VCaP (cell line): ENCODE data around the gene FKBP6.
"Not testable (repeated sequence)": the region's sequence is repeated elsewhere in the genome, so short reads cannot be mapped to it uniquely, and the experiment has no call there.

Source experiments
- H3K27ac ChIP-seq: fragments of 450-650 bp; 2 replicates; pipeline ENCODE4 v1.5.1; 2017
- TF ChIP-seq, protein P1 (sequence below): fragments of 450-650 bp; conservative IDR thresholded peaks from 2 replicates; pipeline ENCODE4 v1.5.1; 2017; ENCODE audit warnings: mild to moderate bottlenecking, moderate library complexity

The FKBP6 gene

DNA sequence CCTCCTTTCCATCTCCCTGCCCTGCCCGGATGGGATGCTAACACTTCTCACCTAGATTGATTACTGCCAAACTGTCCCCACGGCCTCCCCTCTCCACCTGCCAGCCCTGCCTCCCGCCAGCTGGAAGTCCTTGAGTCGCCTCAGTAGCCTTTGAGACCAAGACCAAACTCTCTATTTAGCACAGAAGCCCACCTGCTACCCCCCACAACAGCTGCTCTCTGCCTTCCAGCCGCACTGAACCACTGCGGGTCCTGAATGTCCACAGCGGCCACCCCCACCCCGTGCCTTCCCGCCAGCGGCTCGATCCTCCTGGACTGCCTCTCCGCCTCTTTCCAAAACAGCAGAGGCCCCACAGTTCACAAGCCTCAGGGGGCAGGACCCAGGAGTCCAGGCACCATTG is 39.0 kb downstream of the FKBP6 start:
- no peak overlapping the region for H3K27ac ChIP-seq
- TF ChIP-seq, protein P1, sequence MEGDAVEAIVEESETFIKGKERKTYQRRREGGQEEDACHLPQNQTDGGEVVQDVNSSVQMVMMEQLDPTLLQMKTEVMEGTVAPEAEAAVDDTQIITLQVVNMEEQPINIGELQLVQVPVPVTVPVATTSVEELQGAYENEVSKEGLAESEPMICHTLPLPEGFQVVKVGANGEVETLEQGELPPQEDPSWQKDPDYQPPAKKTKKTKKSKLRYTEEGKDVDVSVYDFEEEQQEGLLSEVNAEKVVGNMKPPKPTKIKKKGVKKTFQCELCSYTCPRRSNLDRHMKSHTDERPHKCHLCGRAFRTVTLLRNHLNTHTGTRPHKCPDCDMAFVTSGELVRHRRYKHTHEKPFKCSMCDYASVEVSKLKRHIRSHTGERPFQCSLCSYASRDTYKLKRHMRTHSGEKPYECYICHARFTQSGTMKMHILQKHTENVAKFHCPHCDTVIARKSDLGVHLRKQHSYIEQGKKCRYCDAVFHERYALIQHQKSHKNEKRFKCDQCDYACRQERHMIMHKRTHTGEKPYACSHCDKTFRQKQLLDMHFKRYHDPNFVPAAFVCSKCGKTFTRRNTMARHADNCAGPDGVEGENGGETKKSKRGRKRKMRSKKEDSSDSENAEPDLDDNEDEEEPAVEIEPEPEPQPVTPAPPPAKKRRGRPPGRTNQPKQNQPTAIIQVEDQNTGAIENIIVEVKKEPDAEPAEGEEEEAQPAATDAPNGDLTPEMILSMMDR: no peak

DNA sequence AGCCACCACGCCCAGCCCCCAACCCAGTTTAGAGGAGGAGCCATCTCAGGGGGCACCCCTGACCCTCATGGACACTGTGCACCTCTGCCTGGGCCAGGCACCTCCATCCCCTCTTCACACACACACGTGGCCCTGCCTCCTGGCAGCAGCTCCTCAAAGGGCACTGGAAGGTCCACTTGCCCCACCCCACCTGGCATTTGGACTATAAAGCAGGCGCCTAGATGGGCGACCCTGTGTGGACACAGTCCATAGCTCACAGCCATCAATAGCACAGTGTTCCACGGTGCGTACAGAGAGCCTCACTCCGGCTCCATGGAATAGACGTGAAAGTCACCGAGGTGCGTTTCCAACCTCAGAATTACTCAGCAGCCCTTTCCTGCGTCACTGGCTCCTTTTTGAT is 41.0 kb downstream of the FKBP6 start:
- TF ChIP-seq, protein P1: no peak
- no peak overlapping the region for H3K27ac ChIP-seq

DNA sequence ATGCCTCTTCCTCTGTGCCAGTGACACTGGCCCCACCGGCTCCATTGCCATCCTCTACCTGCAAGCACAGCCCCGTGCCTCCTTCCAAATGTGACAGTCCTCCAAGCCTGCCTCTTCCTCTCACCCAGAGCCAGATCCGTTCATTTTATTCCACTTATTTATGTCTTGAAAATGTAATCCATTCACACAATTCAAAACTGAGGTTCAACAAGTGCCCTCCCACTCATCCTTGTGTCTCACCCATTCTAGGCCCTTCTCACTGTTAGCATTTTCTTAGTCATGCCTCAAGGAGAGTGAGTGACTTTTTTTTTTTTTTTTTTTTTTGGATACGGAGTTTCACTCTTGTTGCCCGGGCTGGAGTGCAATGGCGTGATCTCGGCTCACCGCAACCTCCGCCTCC is 41.7 kb downstream of the FKBP6 start:
- H3K27ac ChIP-seq: no peak overlapping the region
- TF ChIP-seq, protein P1: no peak

DNA sequence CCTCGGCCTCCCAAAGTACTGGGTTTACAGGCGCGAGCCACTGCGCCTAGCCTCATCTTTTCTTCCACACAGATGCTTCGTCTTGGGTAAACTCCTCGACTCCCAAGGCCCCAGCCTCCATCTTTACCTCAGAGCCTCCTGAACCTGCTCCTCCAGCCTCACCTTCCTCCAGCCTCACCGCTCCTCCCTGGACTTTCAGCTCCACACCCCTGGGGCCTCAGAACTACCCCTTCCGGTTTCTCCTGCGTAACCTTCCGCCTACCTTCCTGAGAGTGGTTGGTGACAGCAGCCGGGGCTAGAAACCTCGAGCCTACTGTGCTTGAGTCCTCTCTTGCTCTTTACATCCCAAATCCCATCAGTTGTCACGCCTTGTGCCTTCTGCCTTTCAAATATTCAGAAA is 45.8 kb downstream of the FKBP6 start:
- TF ChIP-seq, protein P1: no peak
- no peak overlapping the region for H3K27ac ChIP-seq

DNA sequence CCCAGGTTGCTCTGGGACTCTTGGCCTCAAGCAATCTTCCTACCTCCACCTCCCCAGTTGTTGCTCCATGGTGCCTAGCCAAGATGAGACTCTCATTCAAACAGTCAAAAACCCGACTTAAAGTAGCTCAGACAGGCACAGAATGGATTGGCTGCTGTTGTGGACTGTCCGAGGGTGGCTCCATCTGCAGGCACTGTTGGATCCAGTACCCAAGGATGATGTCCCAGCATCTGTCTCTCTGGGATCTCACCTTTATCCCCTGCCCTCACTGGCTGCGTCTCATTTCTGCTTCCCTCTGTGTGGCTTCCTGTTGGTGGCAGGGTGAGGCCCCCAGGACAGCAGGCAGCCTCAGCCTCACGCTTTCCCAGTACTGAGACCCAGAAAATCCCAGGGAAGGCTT is 48.3 kb downstream of the FKBP6 start:
- H3K27ac ChIP-seq: not testable (repeated sequence)

DNA sequence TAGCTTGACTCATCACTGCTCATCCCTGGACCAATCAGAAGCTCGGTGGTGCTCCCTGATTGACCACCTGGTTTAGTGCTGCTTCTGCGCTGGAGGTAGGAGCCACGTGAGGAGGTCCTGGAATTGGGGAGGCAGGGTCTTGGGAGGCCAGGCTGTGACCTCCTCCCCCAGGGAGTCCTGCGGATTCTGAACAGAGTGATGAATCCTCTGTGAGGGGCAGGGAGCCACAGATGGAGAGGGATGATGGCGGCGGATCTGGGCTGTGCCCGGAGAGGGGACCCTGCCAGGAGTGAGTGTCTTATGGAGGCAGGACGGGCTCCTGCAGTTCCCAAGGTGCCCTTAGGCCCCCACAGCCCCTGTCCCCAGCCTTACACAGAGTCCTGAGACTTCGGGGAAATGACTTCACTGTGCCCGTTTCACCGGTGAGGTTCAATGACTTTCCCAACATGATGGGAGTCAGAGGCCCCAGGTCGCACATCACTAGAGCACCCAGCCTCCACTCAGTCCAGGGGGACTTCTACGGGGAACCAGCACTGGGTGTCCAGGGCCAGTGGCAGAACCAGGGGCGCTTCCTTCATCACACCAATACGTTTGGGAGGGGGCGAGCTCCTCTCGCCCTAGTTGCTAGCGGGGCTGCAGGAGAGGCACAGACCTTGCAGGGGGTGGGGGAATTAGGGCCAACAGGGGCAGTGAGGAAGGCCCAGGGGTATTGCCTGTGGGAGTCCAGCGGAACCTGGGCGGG is 48.9 kb downstream of the FKBP6 start:
- TF ChIP-seq, protein P1: no peak
- no peak overlapping the region for H3K27ac ChIP-seq

DNA sequence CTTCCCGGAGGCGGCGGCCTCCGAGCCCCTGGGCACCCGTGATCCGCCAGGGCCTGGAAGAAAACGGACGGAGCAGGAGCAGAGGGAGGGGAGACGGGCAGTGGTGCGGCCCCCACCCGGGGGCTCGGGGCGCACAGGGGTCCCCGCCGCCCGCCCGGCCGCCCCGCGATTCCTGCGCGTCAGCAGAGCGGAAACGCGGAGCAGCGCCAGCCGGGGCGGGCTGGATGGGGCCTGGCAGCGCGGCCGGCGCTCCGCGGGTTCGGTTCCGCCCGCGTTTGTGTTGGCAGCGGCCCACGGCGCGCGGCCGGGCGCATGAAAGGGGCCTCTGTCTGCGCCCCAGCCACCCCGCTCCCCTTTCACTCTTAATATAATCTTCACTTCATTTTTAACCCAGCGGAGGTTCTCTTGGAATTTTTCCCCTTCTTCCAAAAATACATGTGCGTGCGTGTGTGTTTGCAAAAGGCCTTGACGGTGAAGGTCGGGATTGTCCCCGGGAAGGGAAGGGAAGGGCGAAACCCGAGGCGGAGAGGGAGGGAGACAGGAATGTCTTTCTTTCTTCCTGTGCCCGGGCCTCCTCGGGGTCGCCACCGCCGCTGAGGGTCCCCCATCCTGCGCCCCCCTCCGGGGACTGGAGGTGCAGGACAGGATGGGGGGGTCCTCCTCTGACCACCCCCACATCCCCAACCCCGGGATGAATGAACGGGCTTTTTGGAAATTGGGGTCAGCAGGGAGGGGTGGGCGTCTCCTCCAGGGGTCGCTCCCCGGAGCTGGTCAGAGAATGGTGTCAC is 49.6 kb downstream of the FKBP6 start:
- not testable (repeated sequence) for H3K27ac ChIP-seq

DNA sequence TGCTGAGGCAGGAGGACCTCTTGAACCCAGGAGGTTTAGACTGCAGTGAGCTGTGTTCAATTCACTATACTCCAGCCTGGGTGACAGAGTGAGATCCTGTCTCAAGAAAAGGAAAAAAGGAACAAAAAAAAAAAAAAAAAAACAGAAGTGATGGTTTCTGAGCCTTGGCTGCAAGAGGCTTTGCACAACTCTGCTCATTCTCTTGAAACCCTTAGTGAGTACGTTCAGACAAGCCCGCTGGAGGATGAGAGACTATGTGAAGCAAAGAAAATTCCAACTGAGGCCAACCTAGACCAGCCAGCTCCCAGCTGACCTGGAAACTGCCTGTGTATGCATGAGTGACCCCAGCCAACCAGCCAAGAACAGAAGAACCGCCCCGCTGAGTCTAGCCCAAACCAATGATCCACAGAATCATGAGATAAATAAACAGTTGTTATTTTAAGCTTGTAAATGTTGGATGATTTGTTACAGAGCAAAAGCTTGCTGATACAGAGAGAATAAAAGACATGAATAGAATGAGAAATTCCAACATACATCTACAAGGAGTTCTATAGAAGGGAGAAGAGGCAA is 55.1 kb downstream of the FKBP6 start:
- H3K27ac ChIP-seq: no peak overlapping the region
- TF ChIP-seq, protein P1: no peak
